ENCODE measurements around the gene RPRD2. TPM values are rescaled to one million over a fixed set of nuclear protein-coding genes. Genes with fewer than 3 reads are reported as not detected.
A peak's percentile ranks its signal among the peaks of the same experiment; 100 is the strongest.

RPRD2 gene
- total RNA-seq, 2 experiments from 2014 or later, result 33.6 to 35.0 TPM

GRCh38 chr1:150397392-150398032 is 33.6 kb downstream of the RPRD2 start:
- ChIA-PET POLR2A (no interaction called here), CTCF (no interaction called here)
- Mint-ChIP-seq H3K4me1 (peaks cover 2% of the 10 kb centered on the region), H3K27me3 (no peaks in the 10 kb centered on the region), H3K36me3 (ENCODE audit: low read depth) (peaks cover 29% of the 10 kb centered on the region), H3K4me3 (no peak overlapping the region), H3K9me3 (no peaks in the 10 kb centered on the region), H3K27ac (no peak overlapping the region)
- DNase-seq, result no peak

- peaks cover 18% of the 10 kb centered on the region for H3K36me3 Mint-ChIP-seq (ENCODE audit: low read depth)
- ChIA-PET CTCF (no interaction called here), POLR2A (no interaction called here)
- H3K9me3 Mint-ChIP-seq, result no peaks in the 10 kb centered on the region
- H3K27me3 Mint-ChIP-seq, result no peaks in the 10 kb centered on the region
- no peak for DNase-seq
- H3K4me1 Mint-ChIP-seq, result peaks cover 15% of the 10 kb centered on the region
- H3K4me3 Mint-ChIP-seq, result no peak overlapping the region
- H3K27ac Mint-ChIP-seq, result no peak overlapping the region
These were observed 40.5 kb downstream of the RPRD2 start for GRCh38 chr1:150404465-150404864.

GRCh38 chr1:150405660-150406059 is 41.7 kb downstream of the RPRD2 start:
- POLR2A ChIA-PET, result no interaction called here
- Mint-ChIP-seq H3K4me3 (no peak overlapping the region), H3K9me3 (no peaks in the 10 kb centered on the region), H3K36me3 (ENCODE audit: low read depth) (peaks cover 8% of the 10 kb centered on the region), H3K27me3 (no peaks in the 10 kb centered on the region), H3K27ac (no peak overlapping the region), H3K4me1 (peaks cover 20% of the 10 kb centered on the region)
- CTCF ChIA-PET, result no interaction called here
- no peak for DNase-seq

DNA sequence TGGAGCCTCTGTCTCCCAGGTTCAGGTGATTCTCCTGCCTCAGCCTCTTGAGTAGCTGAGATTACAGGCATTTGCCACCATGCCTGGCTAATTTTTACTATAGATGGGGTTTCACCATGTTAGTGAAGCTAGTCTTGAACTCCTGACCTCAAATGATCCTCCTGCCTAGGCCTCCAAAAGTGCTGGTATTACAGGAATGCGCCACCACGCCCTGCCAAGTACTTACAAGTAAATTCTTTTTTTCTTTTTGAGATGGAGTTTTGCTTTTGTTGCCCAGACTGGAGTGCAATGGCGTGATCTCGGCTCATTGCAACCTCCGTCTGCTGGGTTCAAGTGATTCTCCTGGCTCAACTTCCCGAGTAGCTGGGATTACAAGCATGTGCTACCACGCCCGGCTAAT is 42.5 kb downstream of the RPRD2 start:
- CTCF ChIA-PET, result no interaction called here
- Mint-ChIP-seq H3K27me3 (no peaks in the 10 kb centered on the region), H3K36me3 (ENCODE audit: low read depth) (peaks cover 8% of the 10 kb centered on the region), H3K9me3 (no peaks in the 10 kb centered on the region), H3K4me1 (peaks cover 20% of the 10 kb centered on the region), H3K4me3 (no peak overlapping the region), H3K27ac (no peak overlapping the region)
- POLR2A ChIA-PET, result no interaction called here
- no peak for DNase-seq

- ChIA-PET POLR2A (no interaction called here), CTCF (no interaction called here)
- no peak overlapping the region for H3K27ac Mint-ChIP-seq
- H3K27me3 Mint-ChIP-seq, result no peaks in the 10 kb centered on the region
- peaks cover 20% of the 10 kb centered on the region for H3K4me1 Mint-ChIP-seq
- peaks cover 8% of the 10 kb centered on the region for H3K36me3 Mint-ChIP-seq (ENCODE audit: low read depth)
- DNase-seq, result no peak
- no peak overlapping the region for H3K4me3 Mint-ChIP-seq
- no peaks in the 10 kb centered on the region for H3K9me3 Mint-ChIP-seq
These were observed 43.4 kb downstream of the RPRD2 start for GRCh38 chr1:150407330-150407729.

- Mint-ChIP-seq H3K9me3 (no peaks in the 10 kb centered on the region), H3K27ac (no peak overlapping the region), H3K27me3 (no peaks in the 10 kb centered on the region), H3K36me3 (ENCODE audit: low read depth) (peaks cover 2% of the 10 kb centered on the region), H3K4me3 (no peak overlapping the region), H3K4me1 (peaks cover 17% of the 10 kb centered on the region)
- CTCF ChIA-PET, result no interaction called here
- POLR2A ChIA-PET, result no interaction called here
- DNase-seq, result no peak
These were observed 44.9 kb downstream of the RPRD2 start for GRCh38 chr1:150408800-150409199.

GRCh38 chr1:150409504-150410362 is 45.8 kb downstream of the RPRD2 start:
- Mint-ChIP-seq H3K4me3 (no peak overlapping the region), H3K27ac (no peak overlapping the region), H3K4me1 (peaks cover 22% of the 10 kb centered on the region), H3K36me3 (ENCODE audit: low read depth) (peaks cover 2% of the 10 kb centered on the region), H3K27me3 (no peaks in the 10 kb centered on the region), H3K9me3 (no peaks in the 10 kb centered on the region)
- no peak for DNase-seq
- ChIA-PET CTCF (no interaction called here), POLR2A (no interaction called here)

DNA sequence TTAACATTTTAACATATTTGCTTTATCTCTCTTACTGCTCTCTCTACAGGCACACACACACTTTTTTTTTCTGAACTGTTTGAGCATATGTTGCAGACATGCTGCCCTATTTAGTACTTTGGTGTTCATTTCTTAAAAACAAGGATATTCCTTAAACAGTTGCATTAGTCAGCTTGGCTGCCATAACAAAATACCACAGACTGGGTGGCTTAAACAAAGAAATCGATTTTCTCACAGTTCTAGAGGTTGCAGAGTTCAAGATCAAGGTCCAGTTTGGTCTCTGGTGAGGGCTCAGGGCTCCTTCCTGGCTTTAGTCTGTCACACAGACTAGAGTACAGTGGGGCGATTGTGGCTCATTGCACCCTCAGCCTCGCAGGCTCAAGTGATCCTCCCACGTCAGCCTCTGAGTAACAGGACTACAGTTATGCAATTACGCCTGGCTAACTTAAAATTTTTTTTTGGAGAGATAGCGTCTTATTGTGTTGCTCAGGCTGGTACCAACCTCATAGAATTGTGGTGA is 46.7 kb downstream of the RPRD2 start:
- H3K27ac Mint-ChIP-seq, result no peak overlapping the region
- CTCF ChIA-PET, result no interaction called here

GRCh38 chr1:150414592-150414991 is 50.6 kb downstream of the RPRD2 start:
- CTCF ChIA-PET, result no interaction called here
- Mint-ChIP-seq H3K27ac (no peak overlapping the region), H3K27me3 (no peaks in the 10 kb centered on the region), H3K9me3 (no peaks in the 10 kb centered on the region), H3K36me3 (ENCODE audit: low read depth) (peaks cover 26% of the 10 kb centered on the region), H3K4me1 (peaks cover 39% of the 10 kb centered on the region), H3K4me3 (no peak overlapping the region)
- DNase-seq, result no peak
- POLR2A ChIA-PET, result no interaction called here

More for the DNA sequence above, 46.7 kb downstream of the RPRD2 start:
- POLR2A ChIA-PET, result no interaction called here
- Mint-ChIP-seq H3K36me3 (ENCODE audit: low read depth) (peaks cover 2% of the 10 kb centered on the region), H3K4me1 (peaks cover 21% of the 10 kb centered on the region), H3K4me3 (no peak overlapping the region), H3K27me3 (no peaks in the 10 kb centered on the region), H3K9me3 (no peaks in the 10 kb centered on the region)
- DNase-seq, result no peak

GRCh38 chr1:150415800-150416199 is 51.9 kb downstream of the RPRD2 start:
- Mint-ChIP-seq H3K27ac (no peak overlapping the region), H3K36me3 (ENCODE audit: low read depth) (peaks cover 34% of the 10 kb centered on the region), H3K4me3 (no peak overlapping the region), H3K4me1 (peaks cover 33% of the 10 kb centered on the region), H3K9me3 (no peaks in the 10 kb centered on the region), H3K27me3 (no peaks in the 10 kb centered on the region)
- no peak for DNase-seq
- CTCF ChIA-PET, result no interaction called here
- POLR2A ChIA-PET, result no interaction called here

- ChIA-PET CTCF (interaction anchor here (0.7 to 1.5 kb wide), 2 partner anchors 9 to 165 kb away, joined by 3 read pairs; no protein-coding TSS in a partner anchor), POLR2A (no interaction called here)
- peaks cover 22% of the 10 kb centered on the region for H3K4me1 Mint-ChIP-seq
- no peak for DNase-seq
- peaks cover 33% of the 10 kb centered on the region for H3K36me3 Mint-ChIP-seq (ENCODE audit: low read depth)
- no peaks in the 10 kb centered on the region for H3K27me3 Mint-ChIP-seq
- H3K9me3 Mint-ChIP-seq, result no peaks in the 10 kb centered on the region
- H3K4me3 Mint-ChIP-seq, result no peak overlapping the region
- H3K27ac Mint-ChIP-seq, result no peak overlapping the region
These were observed 56.8 kb downstream of the RPRD2 start for GRCh38 chr1:150420560-150421265.

GRCh38 chr1:150422541-150422940 is 58.6 kb downstream of the RPRD2 start:
- ChIA-PET CTCF (interaction anchor here (1.5 kb wide), 1 partner anchor 167 kb away, joined by 3 read pairs; no protein-coding TSS in a partner anchor), POLR2A (no interaction called here)
- peaks cover 30% of the 10 kb centered on the region for H3K36me3 Mint-ChIP-seq (ENCODE audit: low read depth)
- no peaks in the 10 kb centered on the region for H3K27me3 Mint-ChIP-seq
- no peaks in the 10 kb centered on the region for H3K9me3 Mint-ChIP-seq
- H3K4me3 Mint-ChIP-seq, result no peak overlapping the region
- H3K4me1 Mint-ChIP-seq, result peaks cover 10% of the 10 kb centered on the region
- H3K27ac Mint-ChIP-seq, result no peak overlapping the region
- DNase-seq, result no peak

DNA sequence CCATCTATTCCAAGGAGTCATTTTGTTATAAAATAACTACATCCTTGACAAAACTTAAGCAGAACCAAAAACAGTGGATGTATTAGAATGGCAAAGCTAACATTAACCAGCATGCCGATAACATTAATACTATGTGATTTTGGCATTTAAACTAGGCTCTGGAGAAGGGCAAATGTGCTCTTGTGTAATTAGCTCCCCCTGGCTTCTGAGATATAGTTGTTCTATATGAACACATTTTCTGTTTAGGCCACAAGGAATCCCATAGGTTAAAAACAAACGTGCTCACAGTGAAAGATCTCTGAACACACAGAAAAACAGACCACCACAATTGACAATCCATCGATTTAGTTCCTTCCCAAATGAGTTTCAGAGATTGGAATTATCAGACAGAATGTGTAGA is 65.9 kb downstream of the RPRD2 start:
- Mint-ChIP-seq H3K9me3 (no peaks in the 10 kb centered on the region), H3K4me3 (no peak overlapping the region), H3K36me3 (ENCODE audit: low read depth) (peaks cover 11% of the 10 kb centered on the region), H3K27me3 (no peaks in the 10 kb centered on the region), H3K4me1 (peaks cover 11% of the 10 kb centered on the region), H3K27ac (peak overlapping the region; percentile 8)
- ChIA-PET CTCF (interaction anchor here (0.7 to 0.9 kb wide), 3 partner anchors 9 to 130 kb away, joined by 3 read pairs; no protein-coding TSS in a partner anchor), POLR2A (interaction anchor here (0.7 kb wide), 1 partner anchor 66 kb away, joined by 3 read pairs; the partner anchor contains the start of gene RPRD2)
- no peak for DNase-seq
